Measurements from ENCODE around the gene AASDH.
"Not testable (repeated sequence)": the region's sequence is repeated elsewhere in the genome, so short reads cannot be mapped to it uniquely, and the experiment has no call there.

AASDH gene

DNA sequence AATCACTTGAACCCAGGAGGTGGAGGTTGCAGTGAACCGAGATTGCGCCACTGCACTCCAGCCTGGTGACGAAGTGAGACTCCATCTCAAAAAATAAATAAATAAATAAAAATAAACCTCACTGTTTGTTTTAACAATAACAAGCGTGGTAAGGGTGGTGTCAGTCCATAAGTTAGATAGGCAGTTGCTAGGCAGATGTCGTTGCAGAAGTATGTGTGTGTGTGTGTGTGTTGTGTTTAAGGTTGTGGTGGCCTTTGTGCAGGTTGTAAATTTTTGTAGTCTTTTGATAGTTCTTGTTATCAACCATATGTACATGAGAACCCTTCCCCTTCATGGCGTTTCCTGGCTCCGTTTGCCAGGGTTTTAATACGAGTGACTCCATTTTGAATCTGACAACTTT is 4.0 kb upstream of the AASDH start:
- DNase-seq, result no peak

DNA sequence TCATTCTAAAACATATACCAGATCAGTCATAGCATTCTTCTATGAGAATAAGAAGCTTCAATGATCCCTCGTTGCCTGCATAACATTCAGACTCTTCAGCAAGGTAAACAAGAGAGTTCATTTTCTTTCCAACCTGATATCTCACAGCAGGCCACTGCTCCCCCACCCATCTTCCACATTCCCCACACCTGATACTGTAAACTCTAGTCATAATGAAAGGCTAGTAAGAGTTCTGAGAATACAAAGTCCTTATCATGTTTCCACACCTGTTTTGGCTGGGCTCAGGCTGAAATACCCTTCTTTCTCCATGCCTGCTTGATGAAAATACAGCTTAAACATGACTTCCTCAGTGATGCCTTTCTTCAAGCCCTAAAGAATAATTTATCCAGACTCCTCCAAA is 2.3 kb upstream of the AASDH start:
- DNase-seq, result no peak

DNA sequence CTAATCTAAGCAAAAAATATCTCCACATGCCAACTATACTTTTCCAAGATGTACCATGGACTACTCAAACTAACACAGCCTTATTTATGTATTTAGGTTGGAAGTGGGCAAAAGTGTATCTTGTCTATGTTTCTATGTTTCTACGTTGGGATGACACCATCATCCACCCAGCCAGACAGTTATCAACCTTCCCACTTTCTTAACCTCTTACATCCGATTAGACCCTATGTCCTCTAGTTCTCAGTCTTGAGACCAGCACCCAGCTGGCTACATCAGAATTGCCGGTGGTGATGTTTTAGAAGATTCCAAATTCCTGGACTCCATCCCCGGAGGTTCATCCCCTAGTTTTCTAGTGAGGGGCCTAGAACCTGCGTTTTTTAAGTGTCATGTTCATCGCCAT is 1.0 kb upstream of the AASDH start:
- no peak for DNase-seq

DNA sequence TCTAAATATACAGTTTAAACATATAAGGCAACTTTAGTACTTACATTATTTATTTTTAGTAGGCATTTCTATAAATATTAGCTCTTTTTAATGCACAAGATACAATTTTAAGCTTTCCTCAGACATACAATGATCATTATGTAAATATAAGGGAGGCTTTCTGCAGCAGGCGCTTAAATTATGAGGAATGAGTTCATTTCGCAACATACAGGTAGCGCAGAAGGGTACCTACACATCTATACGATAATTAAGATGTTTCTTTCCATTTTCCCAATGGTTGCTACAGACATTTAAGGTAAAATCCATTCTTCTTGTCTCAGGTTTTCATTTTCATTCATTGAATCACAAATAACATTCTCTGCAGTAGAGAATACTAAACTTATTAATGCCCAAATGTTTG is 1.2 kb downstream of the AASDH start:
- no peak for DNase-seq

DNA sequence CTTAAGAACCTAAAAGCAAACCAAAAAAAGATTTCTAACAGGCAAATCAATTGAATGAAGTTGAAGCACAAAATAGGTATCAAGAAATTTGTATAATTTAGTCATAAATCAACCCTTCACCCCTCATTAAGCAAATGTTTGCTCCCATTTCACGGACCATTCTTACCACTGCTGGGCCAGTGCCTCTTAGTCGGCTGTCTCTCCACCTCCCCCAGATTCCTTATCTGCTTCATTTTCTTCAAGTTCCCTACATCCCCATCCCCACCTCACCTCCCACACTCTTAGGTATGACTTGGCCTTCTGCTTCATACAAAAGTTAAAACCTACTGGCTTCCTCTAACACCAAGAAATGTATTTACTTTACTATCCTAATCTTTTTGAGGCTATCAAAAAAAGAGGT is 11.8 kb downstream of the AASDH start:
- no peak for DNase-seq

DNA sequence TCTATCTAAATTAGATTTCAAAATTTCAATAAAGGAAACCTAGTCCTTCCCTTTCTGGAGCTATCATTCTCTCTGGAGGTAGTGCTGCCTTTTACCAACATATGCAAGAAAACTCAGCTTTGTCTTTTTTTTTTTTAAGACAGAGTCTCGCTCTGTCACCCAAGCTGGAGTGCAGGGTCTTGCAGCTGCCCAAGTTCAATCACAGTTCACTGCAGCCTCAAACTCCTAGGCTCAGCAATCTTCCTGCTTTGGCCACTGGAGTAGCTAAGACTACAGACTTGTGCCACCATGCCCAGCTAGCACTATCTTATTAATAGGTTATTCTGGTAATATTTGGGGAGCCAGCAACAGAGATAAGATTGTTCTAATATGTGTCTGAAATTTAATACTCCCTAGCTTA is 12.3 kb downstream of the AASDH start:
- no peak for DNase-seq

DNA sequence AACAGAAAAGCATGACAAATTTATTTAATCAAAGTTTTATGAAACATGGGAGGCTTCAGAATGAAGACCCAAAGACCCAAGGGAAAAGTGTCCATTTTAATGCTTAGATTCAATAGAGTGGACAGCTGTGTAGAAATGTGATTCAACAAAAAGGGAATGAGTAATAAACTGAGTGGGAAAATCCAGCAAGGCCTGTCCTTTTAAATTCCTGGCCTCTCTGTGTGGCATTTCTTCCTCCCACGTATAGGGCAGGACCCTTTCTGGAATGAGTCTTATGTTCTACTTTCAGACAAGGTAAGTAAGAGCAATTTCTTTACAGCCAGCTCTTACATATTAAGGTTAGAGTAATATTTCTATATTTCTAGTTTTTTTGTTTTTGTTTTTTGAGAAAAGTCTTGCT is 14.5 kb downstream of the AASDH start:
- no peak for DNase-seq

DNA sequence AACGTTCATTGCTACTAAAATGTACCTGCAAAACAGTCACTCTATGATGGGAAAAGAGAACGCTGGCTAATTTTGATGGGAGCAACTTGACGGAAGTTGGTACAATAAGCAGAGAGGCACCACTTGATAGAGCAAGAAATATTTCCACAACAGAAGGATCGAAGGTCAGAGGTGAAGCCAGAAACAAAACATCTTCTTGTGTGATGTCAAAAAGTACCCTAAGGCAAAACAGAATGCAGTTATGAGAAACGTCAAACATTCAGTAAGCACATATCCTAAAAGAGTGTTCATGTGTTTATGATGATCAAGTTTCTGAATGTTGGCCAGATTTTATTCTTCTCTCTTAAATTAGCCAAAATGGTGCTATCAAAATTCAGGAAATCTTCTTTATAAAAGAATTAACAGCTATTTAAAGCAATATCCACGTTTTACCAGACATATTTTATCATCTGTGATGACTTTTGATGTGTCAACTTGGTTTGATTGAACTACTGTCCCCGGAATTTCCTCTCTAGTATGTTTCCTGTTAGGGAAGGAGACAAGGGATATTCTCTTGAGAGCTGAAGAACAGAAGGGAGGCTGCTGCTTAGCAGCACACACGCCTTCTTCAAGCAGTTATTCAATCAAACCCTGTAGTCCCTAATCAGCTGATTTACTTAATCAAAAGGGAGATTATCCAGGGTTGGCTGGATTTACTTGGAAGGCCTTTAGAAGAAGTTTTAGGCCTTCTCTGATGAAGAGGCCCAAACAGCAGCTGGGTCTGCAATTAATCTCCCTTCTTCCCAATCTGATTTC is 15.7 kb downstream of the AASDH start:
- DNase-seq, result no peak

DNA sequence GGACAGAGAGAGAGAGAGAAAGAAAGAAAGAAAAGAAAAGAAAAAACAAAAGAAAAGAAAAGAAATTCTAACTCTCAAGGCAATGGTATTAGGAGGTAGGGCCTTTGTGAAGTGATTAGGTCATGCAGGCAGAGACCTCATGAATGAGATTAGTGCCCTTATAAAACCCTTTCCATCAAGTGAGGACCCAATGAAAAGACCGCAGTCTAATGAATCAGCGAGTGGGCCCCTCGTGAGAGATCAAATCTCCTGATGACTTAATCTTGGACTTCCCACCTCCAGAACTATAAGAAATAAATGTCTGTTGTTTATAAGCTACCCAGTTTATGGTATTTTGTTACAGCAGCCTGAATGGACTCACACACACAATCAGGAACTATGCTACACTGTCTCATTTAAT is 16.9 kb downstream of the AASDH start:
- DNase-seq, result no peak

DNA sequence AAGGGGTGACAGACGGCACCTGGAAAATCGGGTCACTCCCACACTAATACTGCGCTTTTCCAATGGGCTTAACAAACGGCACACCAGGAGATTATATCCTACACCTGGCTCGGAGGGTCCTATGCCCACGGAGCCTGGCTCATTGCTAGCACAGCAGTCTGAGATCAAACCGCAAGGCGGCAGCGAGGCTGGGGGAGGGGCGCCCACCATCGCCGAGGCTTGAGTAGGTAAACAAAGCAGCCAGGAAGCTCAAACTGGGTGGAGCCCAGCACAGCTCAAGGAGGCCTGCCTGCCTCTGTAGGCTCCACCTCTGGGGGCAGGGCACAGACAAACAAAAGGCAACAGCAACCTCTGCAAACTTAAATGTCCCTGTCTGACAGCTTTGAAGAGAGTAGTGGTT is 24.3 kb downstream of the AASDH start:
- DNase-seq, result not testable (repeated sequence)

DNA sequence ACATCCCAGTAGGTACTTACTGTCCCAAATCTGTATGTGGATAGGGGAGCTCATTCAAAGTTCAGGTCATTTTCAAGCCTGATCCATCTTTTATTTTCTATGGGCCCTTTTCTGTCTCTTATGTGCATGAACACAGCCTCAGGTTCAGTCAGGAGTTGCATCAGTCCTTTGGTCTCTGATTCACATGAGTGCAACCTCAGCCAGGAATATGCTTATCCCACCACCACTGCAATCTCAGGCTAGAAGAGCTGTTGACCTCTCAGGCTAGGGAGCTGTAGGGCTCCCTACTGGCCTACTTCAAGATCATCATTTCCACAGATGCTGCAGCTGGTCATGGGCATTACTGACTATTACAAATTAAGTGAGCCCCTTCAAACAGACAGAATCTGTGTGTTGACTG is 27.2 kb downstream of the AASDH start:
- no peak for DNase-seq

DNA sequence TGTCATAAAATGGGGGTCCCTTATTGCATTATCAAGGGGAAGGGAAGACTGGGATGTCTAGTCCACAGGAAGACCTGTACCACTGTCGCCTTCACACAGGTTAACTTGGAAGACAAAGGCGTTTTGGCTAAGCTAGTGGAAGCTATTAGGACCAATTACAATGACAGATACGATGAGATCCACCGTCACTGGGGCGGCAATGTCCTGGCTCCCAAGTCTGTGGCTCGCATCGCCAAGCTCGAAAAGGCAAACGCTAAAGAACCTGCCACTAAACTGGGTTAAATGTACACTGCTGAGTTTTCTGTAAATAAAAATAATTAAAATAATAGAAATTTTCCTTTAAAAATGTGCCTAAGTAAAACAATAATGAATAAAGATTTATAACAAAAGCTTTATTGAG is 30.6 kb downstream of the AASDH start:
- DNase-seq, result no peak

DNA sequence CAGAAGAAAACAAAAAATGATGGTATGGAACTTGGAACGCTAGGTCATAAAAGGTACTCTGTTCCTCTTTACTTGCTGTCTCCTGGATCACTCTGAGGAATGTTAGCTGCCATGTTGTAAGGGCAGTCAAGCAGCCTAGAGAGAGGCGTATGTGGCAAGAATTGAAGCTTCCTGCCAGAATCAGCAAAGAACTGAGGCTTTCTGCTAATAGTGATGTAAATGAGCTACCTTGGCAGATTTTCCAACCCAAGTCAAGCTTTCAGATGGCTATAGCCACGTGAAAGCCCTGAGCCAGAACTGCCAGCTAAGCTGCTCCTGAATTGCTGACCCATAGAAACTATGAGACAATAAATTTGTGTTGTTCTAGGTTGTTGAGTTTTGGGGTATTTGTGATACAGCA is 38.7 kb downstream of the AASDH start:
- no peak for DNase-seq

DNA sequence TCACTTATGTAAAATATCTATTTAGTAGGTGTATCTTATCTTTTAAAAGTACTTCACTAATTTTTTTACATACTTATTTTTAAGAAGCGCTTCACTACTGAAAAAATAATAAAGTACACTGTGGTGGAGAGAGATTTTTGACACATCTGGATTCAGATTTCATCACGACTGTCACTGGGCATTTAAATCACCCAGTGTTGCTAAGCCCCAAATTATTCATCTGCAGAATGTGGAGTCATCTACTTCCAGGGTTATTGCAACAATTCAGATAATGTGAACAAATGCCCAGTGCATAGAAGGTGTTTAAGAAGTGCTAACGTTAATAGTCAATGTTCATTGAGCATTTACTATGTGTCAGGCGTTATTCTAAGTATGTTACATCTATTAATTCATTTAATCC is 41.8 kb downstream of the AASDH start:
- no peak for DNase-seq

DNA sequence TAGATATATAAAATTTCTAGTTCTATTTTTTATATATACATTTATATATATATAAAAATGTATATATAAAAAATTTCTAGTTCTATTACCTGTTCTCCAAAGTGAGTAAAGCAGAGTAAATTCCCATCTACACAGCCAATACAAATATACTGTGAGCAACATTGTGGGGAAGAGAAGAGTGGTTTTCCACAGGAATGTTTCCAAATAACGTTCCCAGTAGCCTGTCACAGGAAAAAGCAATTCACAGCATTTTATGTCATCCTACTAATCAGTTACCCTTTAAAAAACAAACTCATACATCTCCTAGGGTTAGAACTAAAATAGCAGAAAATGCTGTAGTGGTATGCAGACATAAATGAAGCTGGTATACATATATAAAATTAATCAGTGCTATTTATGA is 44.5 kb downstream of the AASDH start:
- DNase-seq, result no peak

DNA sequence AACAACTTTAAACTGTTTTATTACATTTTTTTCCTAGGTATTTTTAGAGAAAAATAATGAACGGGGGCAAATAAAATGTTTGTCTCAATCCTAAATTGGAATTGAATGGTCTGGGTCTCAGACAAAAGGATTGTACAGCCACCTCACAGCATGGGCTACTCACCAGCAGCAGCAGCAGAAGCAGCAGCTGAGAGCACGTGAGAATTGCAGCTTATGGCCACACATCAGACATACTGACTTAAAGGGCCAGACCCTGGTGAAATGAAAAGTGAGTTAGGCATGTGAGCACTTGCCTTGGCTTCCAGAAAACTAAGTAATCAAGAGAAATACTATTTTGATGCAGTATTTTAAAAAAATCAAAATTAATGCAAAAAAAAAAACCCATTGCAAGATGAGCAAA is 56.6 kb downstream of the AASDH start:
- DNase-seq, result no peak

DNA sequence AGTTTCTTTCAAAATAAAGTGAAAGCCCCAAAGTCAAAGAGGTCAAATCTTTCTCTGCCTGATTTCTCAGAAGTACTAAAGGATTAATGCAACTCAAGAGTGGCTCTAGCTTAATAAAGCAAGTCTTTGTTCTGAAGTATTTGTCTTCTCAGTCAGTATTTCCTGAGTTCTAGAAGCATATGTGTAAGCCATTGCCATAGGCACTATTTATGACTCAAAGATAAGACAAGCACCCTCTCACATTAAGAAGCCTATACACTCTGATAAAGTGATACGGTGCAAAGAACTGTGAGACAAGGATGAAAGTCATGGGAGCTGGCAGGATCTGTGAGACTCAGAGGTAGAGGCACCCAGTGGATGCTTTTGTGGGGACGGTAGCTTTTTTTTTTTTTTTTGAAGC is 60.9 kb downstream of the AASDH start:
- DNase-seq, result no peak

DNA sequence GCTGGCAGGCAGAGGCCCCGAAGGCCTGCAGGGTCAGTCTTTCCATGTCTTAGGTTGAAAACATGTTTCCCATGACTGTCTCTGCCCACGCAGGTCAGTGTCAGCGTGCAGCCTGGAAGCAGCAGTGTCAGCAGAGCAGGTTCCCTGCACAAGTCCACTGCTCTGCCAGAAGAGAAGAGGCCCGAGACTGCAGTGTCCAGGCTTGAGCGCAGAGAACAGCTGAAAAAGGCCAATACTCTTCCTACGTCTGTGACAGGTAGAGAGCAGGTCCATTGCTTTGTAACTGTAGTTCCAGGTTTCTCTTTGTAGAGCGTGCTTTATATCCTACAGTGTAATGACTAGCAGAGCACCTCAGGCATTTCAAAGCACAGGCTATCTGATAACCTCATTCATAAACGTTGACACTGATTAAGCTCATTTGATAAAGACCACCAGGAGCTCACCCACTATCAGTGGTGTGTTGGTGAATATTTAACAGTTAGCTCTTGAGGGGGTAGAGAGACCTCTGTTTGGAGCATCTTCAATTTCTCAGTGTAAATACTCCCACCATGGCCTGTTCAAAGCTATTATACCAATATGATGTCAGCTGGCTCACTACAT is 63.2 kb downstream of the AASDH start:
- no peak for DNase-seq

DNA sequence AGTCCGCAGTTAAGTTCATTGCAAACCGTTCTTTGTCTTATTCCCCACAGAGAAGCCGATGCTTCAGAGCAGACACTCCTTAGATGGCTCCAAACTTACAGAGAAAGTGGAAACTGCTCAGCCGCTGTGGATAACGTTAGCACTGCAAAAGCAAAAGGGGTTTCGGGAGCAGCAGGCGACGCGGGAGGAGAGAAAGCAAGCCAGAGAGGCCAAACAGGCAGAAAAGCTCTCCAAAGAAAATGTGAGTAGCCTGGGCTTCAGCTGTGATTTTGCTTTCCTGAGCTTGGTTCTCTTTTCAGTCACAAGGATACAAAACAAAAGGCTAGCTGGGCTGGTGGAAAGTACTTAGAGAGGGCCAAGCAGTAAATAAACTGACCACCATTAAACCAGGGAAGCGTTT is 64.0 kb downstream of the AASDH start:
- no peak for DNase-seq

DNA sequence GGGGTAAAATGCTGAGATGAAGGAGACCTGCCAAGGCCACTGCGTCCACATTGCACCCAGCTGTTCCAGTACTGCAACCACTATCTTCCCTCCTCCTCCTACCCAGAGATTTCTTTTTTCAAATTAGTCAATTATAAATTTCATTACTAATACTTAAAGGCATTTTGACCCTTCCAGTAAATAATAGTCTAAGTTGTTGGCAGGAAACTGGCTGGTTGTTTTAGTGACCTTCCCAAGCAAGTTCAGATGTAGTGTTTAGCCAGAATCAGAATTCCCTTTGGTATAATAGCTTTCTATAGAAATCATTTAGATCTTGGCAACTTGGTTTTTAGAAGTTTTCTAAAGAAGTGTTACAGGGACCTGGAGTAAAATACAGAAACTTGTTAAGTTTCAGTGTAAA is 66.0 kb downstream of the AASDH start:
- no peak for DNase-seq

DNA sequence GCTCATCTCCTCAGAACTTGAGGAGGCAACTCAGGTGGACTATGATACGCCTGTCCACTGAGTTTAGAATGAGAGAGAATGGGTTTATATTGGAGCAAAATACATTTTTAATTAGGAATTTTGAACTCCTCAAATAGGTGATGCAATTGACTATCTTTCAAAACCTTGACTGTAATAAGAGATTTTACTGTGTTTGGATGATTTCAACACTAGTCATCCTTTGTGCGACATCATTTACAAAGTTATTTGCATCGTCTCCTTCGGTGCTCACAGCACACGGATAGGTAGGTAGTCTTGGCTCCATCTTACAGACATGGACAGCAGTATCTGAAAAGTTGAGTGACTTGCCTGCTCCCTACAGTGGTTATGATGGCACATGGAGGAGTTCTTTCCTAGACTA is 67.0 kb downstream of the AASDH start:
- DNase-seq, result no peak

DNA sequence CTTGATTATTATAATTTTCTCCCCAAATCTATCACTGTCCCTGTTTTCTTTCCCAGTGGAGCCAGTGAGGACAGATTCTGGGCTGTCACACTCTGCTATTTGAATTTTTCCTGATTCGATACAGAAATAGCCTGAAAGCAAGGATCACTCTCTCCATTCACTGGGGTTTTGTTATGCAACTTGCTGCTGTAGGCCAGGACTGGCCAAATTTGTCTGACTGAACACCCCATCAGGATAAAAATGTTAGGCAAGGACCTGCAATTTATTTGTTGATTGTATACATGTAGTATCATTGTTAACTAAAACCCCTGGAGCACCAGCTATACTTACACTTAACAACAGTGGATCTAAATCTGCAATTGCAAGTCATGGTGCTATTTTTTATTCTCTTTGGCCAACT is 68.7 kb downstream of the AASDH start:
- no peak for DNase-seq

DNA sequence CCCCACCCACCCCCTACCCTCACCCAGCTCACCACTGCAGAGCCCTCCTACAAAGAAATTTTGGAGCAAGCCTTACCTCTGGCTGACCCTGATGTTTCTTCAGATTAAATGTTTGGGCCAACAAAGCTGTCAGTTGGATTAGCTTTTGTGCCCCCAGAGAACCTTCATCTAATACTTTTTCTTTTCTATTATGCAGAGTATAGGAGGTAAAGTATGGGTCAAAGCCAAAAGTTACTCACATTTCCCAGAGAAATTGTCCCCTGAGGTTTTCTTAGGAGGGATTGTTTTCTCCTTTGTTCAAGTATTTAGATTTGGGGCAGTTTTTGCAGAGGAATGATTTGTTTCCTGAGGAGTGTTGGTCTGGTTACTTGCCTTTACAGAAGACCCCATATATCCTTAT is 69.5 kb downstream of the AASDH start:
- no peak for DNase-seq

DNA sequence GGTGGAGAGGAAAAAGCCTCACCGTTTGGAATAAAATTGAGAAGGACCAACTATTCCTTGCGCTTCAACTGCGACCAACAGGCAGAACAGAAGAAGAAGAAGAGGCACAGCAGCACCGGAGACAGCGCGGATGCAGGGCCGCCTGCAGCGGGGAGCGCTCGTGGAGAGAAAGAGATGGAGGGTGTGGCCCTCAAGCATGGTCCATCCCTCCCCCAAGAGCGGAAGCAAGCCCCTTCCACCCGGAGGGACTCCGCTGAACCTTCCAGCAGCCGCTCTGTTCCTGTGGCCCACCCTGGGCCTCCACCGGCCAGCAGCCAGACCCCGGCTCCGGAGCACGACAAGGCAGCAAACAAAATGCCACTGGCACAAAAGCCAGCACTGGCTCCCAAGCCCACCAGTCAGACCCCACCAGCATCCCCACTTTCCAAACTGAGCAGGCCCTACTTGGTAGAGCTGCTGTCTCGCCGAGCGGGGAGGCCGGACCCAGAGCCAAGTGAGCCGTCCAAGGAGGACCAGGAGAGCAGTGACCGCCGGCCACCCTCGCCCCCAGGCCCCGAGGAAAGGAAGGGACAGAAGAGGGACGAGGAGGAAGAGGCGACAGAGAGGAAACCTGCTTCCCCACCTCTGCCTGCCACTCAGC is 71.2 kb downstream of the AASDH start:
- DNase-seq, result no peak

DNA sequence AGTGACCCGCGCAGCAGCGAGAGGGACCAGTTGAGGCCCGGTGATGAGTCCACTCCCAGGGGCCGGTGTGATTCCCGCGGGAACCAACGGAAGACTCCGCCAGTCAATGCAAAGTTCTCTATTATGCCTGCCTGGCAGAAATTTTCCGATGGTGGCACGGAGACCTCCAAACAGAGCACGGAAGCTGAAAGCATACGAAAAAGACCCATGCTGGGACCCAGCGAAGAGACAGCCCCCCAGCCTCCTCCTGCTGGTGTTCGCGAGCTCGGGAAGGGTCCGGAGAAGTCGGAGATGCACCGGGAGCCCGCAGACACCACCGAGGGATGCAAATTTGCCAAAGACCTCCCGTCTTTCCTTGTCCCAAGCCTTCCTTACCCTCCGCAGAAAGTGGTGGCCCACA is 71.7 kb downstream of the AASDH start:
- DNase-seq, result no peak
